Small intestine (tissue), 7 donors: Measurements from ENCODE around the gene RPL19. TPM values are rescaled to one million over a fixed set of nuclear protein-coding genes. Genes with fewer than 3 reads are reported as not detected.

Experiments used
- DNase-seq, 2 donors: peaks; one replicate each; pipeline versions ENCODE4 v3.0.0 to v3.0.0-alpha.2; 2013
- FAIRE-seq: peaks from 2 replicates; lab custom pipeline; 2012; peaks lifted over from hg19 to GRCh38; lab: Jason Lieb, UNC
- H3K27ac ChIP-seq, 3 donors: one replicate each; pipeline ENCODE4 v1.5.1; 2013; ENCODE audit warnings: low read length in 2 of 3, mild to moderate bottlenecking in 2 of 3, control low read depth in 1 of 3, inconsistent platforms in 1 of 3, low read depth in 1 of 3, moderate library complexity in 1 of 3
- H3K27me3 ChIP-seq, 3 donors: one replicate each; pipeline ENCODE4 v1.6.1; 2013; ENCODE audit warnings: low read length in 3 of 3, inconsistent platforms in 1 of 3; ENCODE audit not compliant: control insufficient read depth in 3 of 3, insufficient read depth in 3 of 3
- H3K36me3 ChIP-seq, 3 donors: one replicate each; pipeline ENCODE4 v1.6.1; 2013; ENCODE audit warnings: low read length in 3 of 3, inconsistent platforms in 1 of 3, low read depth in 1 of 3, mild to moderate bottlenecking in 1 of 3, moderate library complexity in 1 of 3; ENCODE audit not compliant: control insufficient read depth in 3 of 3, insufficient read depth in 2 of 3
- H3K4me1 ChIP-seq, 3 donors: one replicate each; pipeline ENCODE4 v1.6.1; 2013; ENCODE audit warnings: low read length in 2 of 3, inconsistent platforms in 1 of 3, low read depth in 1 of 3, mild to moderate bottlenecking in 1 of 3, moderate library complexity in 1 of 3; ENCODE audit not compliant: control insufficient read depth in 3 of 3, insufficient read depth in 2 of 3
- H3K4me3 ChIP-seq, 3 donors: one replicate each; pipeline ENCODE4 v1.5.1; 2013; ENCODE audit warnings: low read length in 3 of 3, control low read depth in 1 of 3, inconsistent platforms in 1 of 3, low read depth in 1 of 3, mild to moderate bottlenecking in 1 of 3, moderate library complexity in 1 of 3
- H3K9me3 ChIP-seq, 2 donors: one replicate each; pipeline ENCODE4 v1.6.1; 2013; ENCODE audit warnings: low read depth in 1 of 2, low read length in 1 of 2; ENCODE audit not compliant: control insufficient read depth in 2 of 2, insufficient read depth in 1 of 2
- WGBS, 3 donors: extraction: QIAGEN DNeasy Blood & Tissue Kit; methylation state at CpG; one replicate each; pipeline ENCODE4 v1.1.7; 2013; 5-methylcytosine and 5-hydroxymethylcytosine counted together
- polyA plus RNA-seq, 4 donors: library from polyadenylated mRNA; stranded (reverse) in 3 of 4; unstranded in 1 of 4; fragments of 200-250 nt in 3 of 4; fragments of 120-200 nt in 1 of 4; gene quantifications; one replicate each; pipeline versions ENCODE4 v1.2.1 to v1.2.3, GENCODE V29; 2013
- donor health status: healthy with polysubstance abuse.
- donor health status: control.
- donor health status: control.
- donor health status: Bipolar disorder and iron deficiency.
- donor health status: healthy.

Gene RPL19
- polyA plus RNA-seq, 4 donors = 1,923 to 3,263 (median 2,767) TPM

GRCh38 chr17:39156491-39156890 lies 43.6 kb upstream of the RPL19 start:
- 71 to 78% (median 76%) methylated on average over 7 of the region's 7 CpGs for WGBS, 3 donors
- DNase-seq = no peak
- H3K27ac ChIP-seq = no peak overlapping the region
- peaks cover 0 to 10% (median 0%) of the 10 kb centered on the region in 3 donors for H3K4me1 ChIP-seq
- H3K9me3 ChIP-seq = no peaks in the 10 kb centered on the region
- H3K27me3 ChIP-seq = peaks cover 0 to 28% (median 0%) of the 10 kb centered on the region in 3 donors
- no peaks in the 10 kb centered on the region for H3K36me3 ChIP-seq
- no peak overlapping the region for H3K4me3 ChIP-seq
- FAIRE-seq = no peak

DNA sequence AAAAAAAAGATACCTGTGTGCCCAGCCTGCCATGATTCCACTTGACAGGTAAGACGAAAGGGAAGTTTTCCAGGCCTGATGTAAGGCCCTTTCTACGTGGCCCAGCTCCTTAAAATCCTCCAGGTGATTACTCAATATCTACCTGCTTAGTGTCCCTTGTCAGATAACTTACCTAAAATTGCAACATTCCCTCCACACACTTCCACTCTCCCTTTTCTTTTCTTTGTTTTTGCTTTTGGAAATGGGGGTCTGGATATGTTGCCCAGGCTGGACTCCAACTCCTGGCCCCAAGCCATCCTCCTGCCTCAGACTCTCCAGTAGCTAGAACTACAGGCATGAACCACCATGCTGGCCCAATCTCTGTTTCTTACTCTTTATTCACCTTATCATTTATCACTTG lies 41.5 kb upstream of the RPL19 start:
- no peak for DNase-seq
- no peak overlapping the region for H3K4me3 ChIP-seq
- no peaks in the 10 kb centered on the region for H3K36me3 ChIP-seq
- 81 to 90% (median 86%) methylated on average over 2 of the region's 2 CpGs for WGBS, 3 donors
- H3K27me3 ChIP-seq = peaks cover 0 to 23% (median 0%) of the 10 kb centered on the region in 3 donors
- H3K27ac ChIP-seq = no peak overlapping the region
- no peaks in the 10 kb centered on the region for H3K9me3 ChIP-seq
- no peaks in the 10 kb centered on the region for H3K4me1 ChIP-seq
- FAIRE-seq = no peak

DNA sequence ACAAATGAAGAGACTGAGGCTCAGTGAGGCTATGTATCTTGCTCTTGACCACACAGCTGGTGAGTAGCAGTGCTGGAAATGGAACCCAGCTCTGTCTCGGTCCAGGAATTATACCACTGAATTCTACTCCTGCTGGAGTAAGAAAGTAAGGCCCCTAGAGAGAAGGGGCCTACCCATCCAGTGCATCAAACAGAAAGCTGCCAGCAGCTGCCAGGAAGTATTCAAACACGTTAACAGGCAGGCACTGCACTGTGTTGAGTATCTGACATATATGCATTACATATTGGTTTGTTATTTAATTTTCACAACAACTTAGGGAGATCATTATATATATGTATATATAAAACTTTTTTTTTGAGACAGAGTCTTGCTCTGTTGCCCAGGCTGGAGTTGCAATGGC lies 38.1 kb upstream of the RPL19 start:
- Histone ChIP-seq H3K4me1 (peaks cover 0 to 6% (median 0%) of the 10 kb centered on the region in 3 donors), H3K9me3 (no peaks in the 10 kb centered on the region), H3K27ac (no peak overlapping the region), H3K27me3 (peaks cover 0 to 35% (median 4%) of the 10 kb centered on the region in 3 donors), H3K36me3 (no peaks in the 10 kb centered on the region), H3K4me3 (no peak overlapping the region)
- FAIRE-seq (no peak), DNase-seq (no peak)
- 68 to 76% (median 68%) methylated on average over 2 of the region's 2 CpGs for WGBS, 3 donors

DNA sequence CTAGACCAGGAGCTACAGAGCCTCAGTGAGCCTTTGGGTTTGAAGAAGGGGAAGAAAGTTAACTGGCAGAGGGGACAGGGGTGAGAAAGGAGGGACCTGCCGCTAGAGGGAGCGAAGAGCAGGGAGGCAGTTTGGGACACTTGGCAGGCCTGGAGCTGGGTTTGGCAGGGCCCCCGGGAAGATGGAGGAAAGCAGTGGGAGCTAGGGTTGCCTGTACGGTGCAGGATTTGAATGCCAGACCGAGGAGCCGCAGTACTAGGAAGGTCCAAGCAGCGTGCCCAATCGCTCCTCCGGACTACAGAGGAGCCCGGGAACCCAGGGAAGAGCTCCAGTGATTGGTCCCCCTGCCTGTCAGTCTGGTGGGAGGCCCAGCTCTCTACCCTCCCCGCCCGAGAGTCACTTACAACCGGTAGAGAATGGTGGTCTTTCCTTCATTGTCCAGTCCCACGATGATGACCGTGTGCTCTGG lies 35.4 kb upstream of the RPL19 start:
- FAIRE-seq (no peak), DNase-seq (peak; percentile 74 to 78)
- H3K9me3 ChIP-seq = no peaks in the 10 kb centered on the region
- peaks cover 0 to 40% (median 4%) of the 10 kb centered on the region in 3 donors for H3K27me3 ChIP-seq
- H3K36me3 ChIP-seq = no peaks in the 10 kb centered on the region
- no peak overlapping the region for H3K27ac ChIP-seq
- H3K4me3 ChIP-seq = peak overlapping the region; percentile 0 to 49 (median 42)
- peaks cover 0 to 6% (median 0%) of the 10 kb centered on the region in 3 donors for H3K4me1 ChIP-seq
- WGBS, 3 donors = 0 to 3% (median 1%) methylated on average over 15 of the region's 15 CpGs

DNA sequence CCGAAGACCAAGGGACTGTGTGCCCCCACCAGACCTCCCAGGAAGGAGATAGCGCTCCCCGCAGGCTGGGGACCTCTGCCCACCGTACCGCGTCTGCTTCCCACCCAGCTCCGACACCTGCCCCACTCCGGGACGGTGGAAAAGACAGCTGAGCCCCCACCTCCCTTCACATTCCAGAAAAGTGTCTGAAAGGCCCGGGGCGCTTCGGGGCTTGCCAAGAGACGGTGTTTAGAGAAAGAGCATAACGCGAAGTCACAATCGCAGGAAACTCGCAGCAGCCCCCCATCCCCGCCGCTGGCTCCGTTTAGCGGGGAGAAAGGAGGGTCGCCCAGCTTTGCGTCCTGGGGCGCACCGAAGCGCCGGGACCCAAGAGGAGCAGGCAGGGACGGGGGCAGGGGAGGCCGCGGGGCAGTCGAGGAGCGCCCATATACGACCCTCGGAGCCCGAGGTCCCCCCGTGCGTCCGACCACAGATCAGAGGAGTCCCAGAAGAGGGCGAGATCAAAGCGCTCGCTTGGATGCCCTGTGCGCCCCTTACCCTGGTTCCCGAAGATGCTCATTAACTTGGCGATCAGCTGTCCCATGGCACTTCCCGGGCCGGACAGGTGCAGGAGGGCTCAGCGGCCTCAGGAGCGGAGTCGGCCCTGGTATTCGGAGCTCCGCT lies 34.8 kb upstream of the RPL19 start:
- Histone ChIP-seq H3K36me3 (no peaks in the 10 kb centered on the region), H3K27ac (no peak overlapping the region), H3K27me3 (peaks cover 0 to 39% (median 4%) of the 10 kb centered on the region in 3 donors), H3K9me3 (no peaks in the 10 kb centered on the region), H3K4me3 (peak overlapping the region; percentile 0 to 49 (median 42)), H3K4me1 (peaks cover 0 to 6% (median 0%) of the 10 kb centered on the region in 3 donors)
- FAIRE-seq = no peak
- WGBS, 3 donors = 8 to 26% (median 19%) methylated on average over 45 to 51 of the region's 51 CpGs
- DNase-seq = no peak

DNA sequence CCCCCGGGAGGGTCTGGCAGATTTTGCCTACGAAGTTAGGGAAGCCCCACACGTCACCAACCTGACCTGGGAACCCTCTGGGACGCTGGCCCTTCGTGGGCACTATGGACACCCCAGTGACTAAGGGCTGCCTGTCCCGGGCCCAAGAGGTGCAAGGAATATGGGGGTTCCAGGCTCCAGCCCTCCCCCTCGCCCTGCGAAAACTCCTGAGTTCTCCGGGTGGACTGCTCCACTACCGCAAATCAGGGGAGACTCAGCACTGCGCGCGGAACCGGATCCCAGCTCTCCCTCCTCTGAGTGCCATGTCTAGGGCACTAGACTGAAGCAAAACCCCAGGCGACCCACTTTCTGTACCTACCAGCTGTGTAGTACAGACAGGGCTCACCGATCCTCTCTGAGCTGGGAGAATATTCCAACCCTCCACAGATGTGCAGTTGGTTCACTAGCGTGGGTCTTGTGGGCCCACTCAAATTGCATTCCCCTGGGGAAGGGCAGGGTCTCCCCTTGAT lies 34.2 kb upstream of the RPL19 start, which contains the start of gene ARL5C:
Gene ARL5C, minus strand, starts transcription at position 321 of the 509 bp plus-strand sequence. CDS start 401 bp downstream, outside the sequence.
- Histone ChIP-seq H3K9me3 (no peaks in the 10 kb centered on the region), H3K27me3 (peaks cover 0 to 36% (median 4%) of the 10 kb centered on the region in 3 donors), H3K27ac (no peak within 1 kb of the TSS), H3K4me1 (peaks cover 0 to 6% (median 0%) of the 10 kb centered on the region in 3 donors), H3K36me3 (no peaks in the 10 kb centered on the region), H3K4me3 (peak within 1 kb of the TSS; percentile 0 to 49 (median 42))
- FAIRE-seq (no peak), DNase-seq (no peak)
- 62 to 82% (median 80%) methylated on average over 17 of the region's 17 CpGs for WGBS, 3 donors

DNA sequence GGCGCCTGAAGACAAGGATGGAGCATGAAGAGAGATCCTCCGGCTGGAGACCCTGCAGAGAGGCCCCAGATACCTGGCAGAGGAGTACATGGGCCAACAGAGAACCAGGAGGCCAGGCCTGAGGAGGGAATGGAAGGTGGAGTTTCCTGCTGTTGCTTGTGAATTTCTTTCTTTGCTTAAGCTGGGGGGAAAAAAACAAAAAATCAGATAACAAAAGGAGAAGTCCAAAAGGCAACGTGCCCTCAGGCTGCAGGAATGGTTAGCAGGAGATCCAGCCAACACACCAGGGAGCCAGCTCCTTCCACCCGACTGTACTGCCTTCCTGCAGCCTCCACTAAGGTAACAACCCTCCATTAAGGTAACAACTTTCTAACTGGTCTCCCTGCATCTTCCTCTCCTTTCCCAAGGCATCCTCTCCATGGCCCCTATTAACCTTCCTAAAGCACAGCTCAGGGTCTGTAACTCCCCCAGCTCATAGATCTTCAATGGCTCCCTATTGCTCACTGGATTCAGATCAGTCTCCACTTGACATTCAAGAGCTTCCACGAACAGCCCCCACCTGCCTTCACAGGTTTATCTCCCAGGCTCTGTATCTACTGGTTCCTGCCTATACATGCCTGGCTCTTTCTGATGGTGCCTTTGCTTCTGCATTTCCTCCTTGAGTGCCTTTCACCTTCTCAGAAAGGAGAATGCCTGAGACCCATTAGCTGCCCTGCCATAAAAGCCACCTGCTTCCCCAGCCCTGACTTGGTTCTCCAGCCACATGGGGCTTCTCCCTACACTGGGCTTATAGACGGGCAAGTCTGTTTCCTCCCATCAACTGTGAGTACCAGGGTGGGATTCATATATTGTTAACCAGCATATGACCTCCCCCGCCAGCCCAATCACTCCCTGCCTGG lies 33.4 kb upstream of the RPL19 start:
- Histone ChIP-seq H3K27ac (no peak overlapping the region), H3K4me1 (peaks cover 0 to 6% (median 0%) of the 10 kb centered on the region in 3 donors), H3K4me3 (no peak overlapping the region), H3K36me3 (no peaks in the 10 kb centered on the region), H3K9me3 (no peaks in the 10 kb centered on the region), H3K27me3 (peaks cover 0 to 33% (median 4%) of the 10 kb centered on the region in 3 donors)
- WGBS, 3 donors = 50 to 61% (median 58%) methylated on average over 7 of the region's 7 CpGs
- no peak for DNase-seq
- FAIRE-seq = no peak

DNA sequence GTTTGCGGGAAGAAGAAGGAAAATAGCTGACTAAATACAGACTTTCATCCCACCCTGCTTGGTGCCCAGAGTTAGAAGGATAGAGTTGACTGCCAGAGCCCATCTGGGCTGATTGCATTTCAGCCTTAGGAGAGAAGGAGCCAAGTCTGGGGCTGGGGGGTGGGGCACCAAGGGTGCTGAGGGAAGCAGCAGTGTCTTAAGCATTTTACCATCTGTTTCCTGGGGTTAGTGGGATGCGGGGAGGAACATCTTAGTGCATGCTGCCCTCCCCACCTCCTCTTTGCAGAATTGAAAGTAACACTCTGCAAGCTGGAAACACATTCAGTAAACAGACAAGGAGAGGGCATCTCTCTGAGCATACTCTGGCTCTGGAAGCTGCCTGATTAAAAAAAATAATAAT lies 32.6 kb upstream of the RPL19 start:
- WGBS, 3 donors = 35 to 65% (median 38%) methylated on average over 2 of the region's 2 CpGs
- DNase-seq (no peak), FAIRE-seq (no peak)
- Histone ChIP-seq H3K9me3 (no peaks in the 10 kb centered on the region), H3K27ac (no peak overlapping the region), H3K27me3 (peaks cover 0 to 35% (median 4%) of the 10 kb centered on the region in 3 donors), H3K4me3 (no peak overlapping the region), H3K36me3 (no peaks in the 10 kb centered on the region), H3K4me1 (peaks cover 0 to 6% (median 0%) of the 10 kb centered on the region in 3 donors)
